ENCODE results near the gene PDIA3.
"Not testable (repeated sequence)": the region's sequence is repeated elsewhere in the genome, so short reads cannot be mapped to it uniquely, and the experiment has no call there.

Gene PDIA3

GRCh38 chr15:43746245-43746902, at the start of gene PDIA3:
Gene PDIA3, plus strand, starts transcription at chr15:43746438. Its CDS starts 102 bp downstream, at chr15:43746540.
- peak; percentile 61 to 77 (median 72) for DNase-seq

DNA sequence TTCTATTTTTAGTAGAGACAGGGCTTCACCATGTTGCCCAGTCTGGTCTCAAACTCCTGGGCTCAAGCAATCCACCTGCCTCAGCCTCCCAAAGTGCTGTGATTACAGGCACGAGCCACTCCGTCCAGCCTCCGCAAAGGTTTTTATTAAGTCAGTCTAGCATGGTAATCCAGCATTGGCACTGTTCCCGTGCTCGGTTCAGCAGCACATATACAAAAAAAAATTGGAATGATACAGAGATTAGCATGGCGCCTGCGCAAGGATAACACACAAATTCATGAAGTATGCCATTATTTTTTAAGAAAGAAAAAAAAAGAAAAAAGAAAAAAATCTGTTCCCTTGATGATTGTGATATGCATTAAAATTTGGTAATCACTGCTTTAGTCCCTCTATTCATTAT, 44.1 kb upstream of the PDIA3 start:
- no peak for DNase-seq

- DNase-seq = no peak
Measured at GRCh38 chr15:43702701-43703424, 43.4 kb upstream of the PDIA3 start.

- not testable (repeated sequence) for DNase-seq
Measured at GRCh38 chr15:43710431-43711131, 35.7 kb upstream of the PDIA3 start.

DNA sequence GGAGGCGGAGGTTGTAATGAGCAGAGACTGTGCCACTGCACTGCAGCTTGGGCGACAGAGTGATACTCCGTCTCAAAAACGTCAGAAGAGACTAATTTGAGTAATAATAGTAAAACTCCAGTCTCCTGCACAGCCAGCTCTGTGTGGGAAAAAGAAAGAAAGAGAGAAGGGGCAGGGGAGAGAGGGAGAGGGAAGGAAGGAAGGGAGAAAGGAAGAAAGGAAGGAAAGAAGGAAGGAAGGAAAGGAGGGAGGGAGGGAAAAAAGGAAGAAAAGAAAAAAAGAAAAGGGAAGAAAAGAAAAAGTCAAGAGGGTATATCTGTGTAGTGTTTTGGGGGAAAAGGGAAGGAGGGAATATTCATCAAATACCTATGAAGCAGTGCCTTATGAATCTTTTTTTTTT, 23.1 kb upstream of the PDIA3 start:
- DNase-seq = no peak

GRCh38 chr15:43726306-43726705, 19.9 kb upstream of the PDIA3 start:
- DNase-seq = not testable (repeated sequence)

DNA sequence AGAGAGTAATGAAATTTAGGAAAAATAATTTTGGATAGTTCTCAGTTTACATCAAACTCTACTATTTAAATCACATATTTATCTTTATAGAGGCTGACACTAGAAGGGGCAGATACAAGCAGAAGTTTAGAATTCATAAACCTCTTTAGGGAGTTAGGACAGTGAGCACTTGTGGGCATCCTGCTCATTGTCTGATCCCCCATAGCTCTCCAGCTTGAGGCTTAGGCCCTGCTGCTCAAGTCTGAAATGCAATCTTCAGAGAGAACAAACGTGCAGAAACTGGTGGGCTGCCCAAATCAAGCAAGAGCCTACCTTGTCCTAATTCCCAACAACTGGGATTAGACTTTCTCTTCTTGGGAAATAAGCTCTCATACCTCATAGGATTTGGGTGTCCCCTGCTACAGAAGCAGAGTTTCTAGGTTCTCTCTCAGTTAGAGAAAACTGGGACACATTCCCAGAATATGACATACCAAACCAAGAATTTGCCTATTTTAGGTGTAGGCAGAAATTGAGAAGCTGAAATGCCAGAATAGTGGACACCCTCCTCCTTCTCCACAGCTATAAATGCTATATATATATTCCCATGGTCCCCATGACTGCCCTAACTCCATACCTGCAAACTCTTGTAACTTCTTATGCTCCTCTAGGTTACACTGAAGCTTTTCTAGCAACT, 18.0 kb upstream of the PDIA3 start:
- DNase-seq = not testable (repeated sequence)

DNA sequence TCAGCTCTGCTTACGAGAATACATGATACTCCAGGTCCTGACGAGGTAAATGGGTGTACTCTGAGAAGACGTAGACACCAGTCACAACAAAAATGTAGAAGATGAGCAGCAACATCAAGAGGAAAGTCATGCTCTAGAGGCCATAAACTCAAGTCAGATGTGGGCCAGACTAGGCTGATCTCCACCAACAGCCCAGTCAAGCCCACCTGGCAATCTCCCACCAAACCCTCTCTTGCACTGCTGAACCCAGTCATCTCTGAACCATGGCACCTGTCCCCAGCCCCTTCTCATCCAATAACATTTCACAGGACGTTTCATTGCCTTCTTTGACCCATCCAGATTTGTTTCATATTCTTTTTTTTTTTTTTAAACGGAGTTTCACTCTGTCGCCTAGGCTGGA, 10.8 kb upstream of the PDIA3 start:
- DNase-seq = no peak

DNA sequence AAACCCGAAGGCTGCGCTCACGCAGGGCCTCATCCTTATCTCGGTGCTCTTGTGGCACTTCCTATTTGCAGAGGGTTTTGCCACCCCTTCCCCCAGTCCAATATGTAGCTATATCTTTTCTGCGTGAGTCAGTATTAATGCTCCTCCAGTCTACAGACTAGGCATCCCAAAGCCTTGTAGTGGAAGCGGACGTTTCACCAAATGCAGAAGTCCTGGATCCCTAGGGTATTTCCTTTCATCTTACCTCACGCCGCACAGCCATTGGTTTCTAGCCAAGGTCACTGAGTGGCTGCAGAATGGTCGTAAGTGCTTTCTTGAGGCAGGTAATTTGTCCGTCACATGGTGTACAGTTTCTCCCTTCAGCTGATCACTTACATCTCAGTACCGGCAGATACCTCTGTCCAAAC, 668 bp downstream of the PDIA3 start:
- not testable (repeated sequence) for DNase-seq

DNA sequence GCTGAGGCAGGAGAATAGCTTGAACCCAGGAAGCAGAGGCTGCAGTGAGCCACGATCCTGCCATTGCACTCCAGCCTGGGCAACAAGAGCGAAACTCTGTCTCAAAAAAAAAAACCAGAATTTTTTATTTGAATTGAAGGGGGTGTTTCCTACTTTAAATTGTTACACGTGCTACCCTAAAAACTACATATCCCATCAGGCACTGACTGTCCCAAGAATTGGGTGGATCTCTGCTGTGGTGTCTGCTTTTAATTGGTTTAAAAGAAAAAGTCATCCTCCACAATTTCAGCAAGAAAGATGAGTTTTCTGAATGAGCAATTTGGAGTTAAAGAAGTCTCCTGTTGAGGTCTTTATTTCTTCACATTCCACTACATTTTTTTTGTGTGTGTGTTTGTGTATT, 2.1 kb downstream of the PDIA3 start:
- DNase-seq = no peak

DNA sequence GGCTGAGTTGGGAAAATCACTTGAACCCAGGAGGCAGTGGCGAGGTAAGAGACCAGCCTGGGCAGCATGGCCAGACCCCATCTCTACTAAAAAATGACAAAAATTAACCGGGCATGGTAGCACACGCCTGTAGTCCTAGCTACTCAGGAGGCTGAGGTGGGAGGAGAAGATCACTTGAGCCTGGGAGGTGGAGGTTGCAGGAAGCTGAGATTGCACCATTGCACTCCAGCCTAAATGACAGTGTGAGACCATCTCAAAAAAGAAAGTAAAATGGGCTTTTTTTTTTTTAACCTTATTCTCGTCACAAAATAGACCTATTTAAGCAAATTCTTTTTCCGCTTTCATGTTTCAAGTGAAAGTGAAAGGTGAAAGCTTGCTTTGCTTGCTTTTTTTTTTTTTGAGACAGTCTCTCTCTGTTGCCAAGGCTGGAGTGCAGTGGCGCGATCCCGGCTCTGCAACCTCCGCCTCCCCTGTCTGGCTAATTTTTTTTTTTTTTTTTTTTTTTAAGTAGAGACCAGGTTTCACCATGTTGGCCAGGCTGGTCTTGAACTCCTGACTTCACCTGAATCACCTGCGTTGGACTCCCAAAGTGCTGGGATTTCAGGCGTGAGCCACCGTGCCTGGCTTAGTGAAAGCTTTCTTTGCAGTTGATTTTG, 3.6 kb downstream of the PDIA3 start:
- DNase-seq = no peak

DNA sequence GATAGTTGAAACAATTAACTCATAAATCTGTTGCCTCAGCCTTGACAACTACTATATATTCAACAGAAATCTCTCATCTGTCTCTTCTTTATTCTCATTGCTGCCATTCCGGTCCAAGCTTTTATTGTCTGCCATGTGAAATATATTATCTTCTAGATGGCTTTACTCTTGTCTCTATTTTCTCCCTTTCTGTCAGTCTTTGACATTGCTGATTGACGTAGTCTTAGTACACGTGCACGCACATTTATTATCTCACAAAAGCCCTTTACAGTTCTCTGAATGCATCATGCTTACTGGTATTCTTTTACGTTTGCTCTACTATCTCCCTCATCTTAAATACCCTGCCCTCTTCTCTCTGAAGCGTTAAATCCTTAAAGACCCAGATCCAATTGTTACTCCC, 5.6 kb downstream of the PDIA3 start:
- no peak for DNase-seq

DNA sequence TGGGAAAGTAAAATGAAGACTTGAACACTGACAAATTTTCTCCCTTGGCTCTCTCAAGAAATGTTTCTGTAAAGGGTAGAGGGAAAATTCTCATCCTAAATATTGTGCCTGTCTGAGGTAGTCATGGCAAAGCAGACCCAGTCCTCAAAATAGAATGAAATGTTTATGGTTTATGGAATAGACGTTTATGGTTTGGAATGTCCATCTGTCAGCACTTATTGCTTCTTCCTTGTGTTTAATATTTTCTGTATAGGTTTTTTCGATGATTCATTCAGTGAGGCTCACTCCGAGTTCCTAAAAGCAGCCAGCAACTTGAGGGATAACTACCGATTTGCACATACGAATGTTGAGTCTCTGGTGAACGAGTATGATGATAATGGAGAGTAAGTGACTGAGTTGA, 16.6 kb downstream of the PDIA3 start:
- DNase-seq = no peak

- no peak for DNase-seq
Measured at GRCh38 chr15:43763819-43764446, 17.7 kb downstream of the PDIA3 start.

- peak; percentile 21 to 34 (median 32) for DNase-seq
Measured at GRCh38 chr15:43769584-43770228, 23.5 kb downstream of the PDIA3 start.

GRCh38 chr15:43771816-43772215, 25.6 kb downstream of the PDIA3 start:
- no peak for DNase-seq

GRCh38 chr15:43772624-43773023, 26.4 kb downstream of the PDIA3 start:
- no peak for DNase-seq

DNA sequence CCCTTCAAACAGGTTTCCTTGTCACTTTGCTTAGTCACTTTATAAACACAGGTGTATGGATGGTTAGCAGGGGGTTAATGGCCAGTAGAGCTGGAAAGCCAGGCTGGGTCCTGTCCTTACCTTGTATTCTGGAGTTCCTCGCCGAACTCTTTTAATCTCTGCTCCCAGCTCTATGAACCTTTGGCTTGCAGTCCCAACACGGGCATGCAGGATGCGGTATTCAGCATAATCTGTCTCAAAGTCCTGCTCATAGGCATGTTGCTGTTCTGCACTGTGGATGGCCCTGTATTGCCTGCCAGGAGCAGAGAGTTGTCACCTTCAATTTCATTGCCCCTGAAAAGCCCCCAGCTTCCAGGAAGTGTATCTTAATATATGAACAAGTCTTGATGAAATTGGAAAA, 27.8 kb downstream of the PDIA3 start:
- no peak for DNase-seq

GRCh38 chr15:43775411-43775965, 29.2 kb downstream of the PDIA3 start:
- no peak for DNase-seq

DNA sequence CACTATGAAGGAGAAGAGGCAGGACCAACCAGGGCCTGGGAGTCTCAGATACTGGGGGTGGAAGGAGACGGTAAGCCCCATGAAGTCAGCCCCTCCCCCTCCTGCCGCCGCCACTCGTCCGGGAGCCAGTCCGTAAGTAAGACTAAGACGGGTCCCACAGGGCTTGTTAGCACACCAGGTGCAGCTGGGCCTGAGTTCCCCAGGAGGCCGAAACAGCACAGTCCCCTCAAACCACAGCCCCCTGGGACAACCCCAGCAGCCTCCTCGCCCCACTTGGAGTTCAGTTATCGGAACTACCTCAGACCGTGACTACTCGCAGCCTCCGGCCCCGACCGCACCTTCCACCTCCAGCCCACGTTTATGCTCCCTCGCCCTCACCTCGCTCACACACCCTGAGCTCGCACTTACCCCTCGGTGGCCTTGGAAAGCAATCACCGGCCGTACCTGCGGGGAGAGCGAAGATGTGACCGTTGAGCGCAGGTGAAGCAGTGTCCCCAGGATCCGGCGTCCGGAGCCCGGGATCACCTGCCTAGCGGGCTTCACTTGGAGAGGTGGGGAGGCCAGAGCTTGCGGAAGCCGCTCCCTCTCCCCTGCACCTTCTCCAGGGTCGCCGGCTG, 30.0 kb downstream of the PDIA3 start:
- no peak for DNase-seq

GRCh38 chr15:43776718-43777266, 30.6 kb downstream of the PDIA3 start, which contains the start of gene ELL3:
Gene ELL3, minus strand, starts transcription at chr15:43776966. Its CDS starts 65 bp downstream, at chr15:43776901.
- DNase-seq = peak; percentile 46 to 63 (median 54)

Measured in activated CD4-positive, CD25-positive, alpha-beta regulatory T cell (primary cell).